UCSD-AML1 (cell line): ENCODE measurements around the gene BCAR1.
A peak's percentile ranks its signal among the peaks of the same experiment; 100 is the strongest.
"Not testable (repeated sequence)": the region's sequence is repeated elsewhere in the genome, so short reads cannot be mapped to it uniquely, and the experiment has no call there.

ENCODE experiments used
- DNase-seq: peaks from one replicate; lab custom pipeline; 2025; ENCODE audit not compliant: unreplicated experiment; lab: John Stamatoyannopoulos, UW

Gene BCAR1

GRCh38 chr16:75256059-75256571, 4.7 kb upstream of the BCAR1 start:
- no peak for DNase-seq

GRCh38 chr16:75254359-75254837, 3.0 kb upstream of the BCAR1 start:
- DNase-seq: no peak

- DNase-seq: no peak
Measured at GRCh38 chr16:75252946-75253911, 1.8 kb upstream of the BCAR1 start.

- DNase-seq: no peak
Measured at GRCh38 chr16:75252049-75252864, 833 bp upstream of the BCAR1 start.

- DNase-seq: no peak
Measured at GRCh38 chr16:75250809-75251279, 580 bp downstream of the BCAR1 start.

- no peak for DNase-seq
Measured at GRCh38 chr16:75250089-75250808, 1.2 kb downstream of the BCAR1 start.

- DNase-seq: no peak
Measured at GRCh38 chr16:75249441-75249840, 2.0 kb downstream of the BCAR1 start.

- no peak for DNase-seq
Measured at GRCh38 chr16:75248536-75249380, 2.7 kb downstream of the BCAR1 start.

GRCh38 chr16:75248142-75248535, 3.3 kb downstream of the BCAR1 start:
- DNase-seq: no peak

GRCh38 chr16:75247249-75247648, 4.2 kb downstream of the BCAR1 start:
- no peak for DNase-seq

- DNase-seq: no peak
Measured at GRCh38 chr16:75246504-75247205, 4.8 kb downstream of the BCAR1 start.

- DNase-seq: no peak
Measured at GRCh38 chr16:75244844-75245758, 6.3 kb downstream of the BCAR1 start.

GRCh38 chr16:75244225-75244809, 7.1 kb downstream of the BCAR1 start:
- DNase-seq: peak; percentile 31

GRCh38 chr16:75243667-75244224, 7.7 kb downstream of the BCAR1 start:
- DNase-seq: no peak

GRCh38 chr16:75242436-75243078, 8.9 kb downstream of the BCAR1 start:
- DNase-seq: not testable (repeated sequence)

GRCh38 chr16:75241955-75242354, 9.5 kb downstream of the BCAR1 start:
- DNase-seq: no peak

GRCh38 chr16:75241412-75241811, 10.0 kb downstream of the BCAR1 start:
- no peak for DNase-seq
